ENCODE results near the gene ATP5ME. TPM values are rescaled to one million over a fixed set of nuclear protein-coding genes. Genes with fewer than 3 reads are reported as not detected.

The ATP5ME gene
- total RNA-seq, 1 donor: 72.5 TPM

GRCh38 chr4:651884-652642, 22.0 kb downstream of the ATP5ME start:
- no peak overlapping the region for H3K4me3 ChIP-seq (ENCODE audit: low read depth, low read length)
- no peak for TF ChIP-seq CTCF (IDR thresholded peaks at IDR 0.05; ENCODE audit: insufficient read depth, low read depth, low read length)
- no peak for DNase-seq (ENCODE audit: low read depth)

GRCh38 chr4:650951-651883, 22.9 kb downstream of the ATP5ME start:
- no peak overlapping the region for H3K4me3 ChIP-seq (ENCODE audit: low read depth, low read length)
- DNase-seq (ENCODE audit: low read depth): no peak
- TF ChIP-seq CTCF (IDR thresholded peaks at IDR 0.05; ENCODE audit: insufficient read depth, low read depth, low read length): no peak

GRCh38 chr4:650461-650860, 23.6 kb downstream of the ATP5ME start:
- H3K4me3 ChIP-seq (ENCODE audit: low read depth, low read length): no peak overlapping the region
- no peak for DNase-seq (ENCODE audit: low read depth)
- no peak for TF ChIP-seq CTCF (IDR thresholded peaks at IDR 0.05; ENCODE audit: insufficient read depth, low read depth, low read length)

GRCh38 chr4:649751-650310, 24.2 kb downstream of the ATP5ME start:
- H3K4me3 ChIP-seq (ENCODE audit: low read depth, low read length): no peak overlapping the region
- TF ChIP-seq CTCF (IDR thresholded peaks at IDR 0.05; ENCODE audit: insufficient read depth, low read depth, low read length): no peak
- DNase-seq (ENCODE audit: low read depth): no peak

- H3K4me3 ChIP-seq (ENCODE audit: low read depth, low read length): no peak overlapping the region
- no peak for TF ChIP-seq CTCF (IDR thresholded peaks at IDR 0.05; ENCODE audit: insufficient read depth, low read depth, low read length)
- DNase-seq (ENCODE audit: low read depth): no peak
Measured at GRCh38 chr4:649293-649625, 24.8 kb downstream of the ATP5ME start.

- no peak for TF ChIP-seq CTCF (IDR thresholded peaks at IDR 0.05; ENCODE audit: insufficient read depth, low read depth, low read length)
- no peak overlapping the region for H3K4me3 ChIP-seq (ENCODE audit: low read depth, low read length)
- DNase-seq (ENCODE audit: low read depth): no peak
Measured at GRCh38 chr4:648579-649292, 25.3 kb downstream of the ATP5ME start.

Measured in fibroblast of villous mesenchyme (primary cell).